B cell (primary cell): ENCODE results near the gene EPG5. TPM values are rescaled to one million over a fixed set of nuclear protein-coding genes. Genes with fewer than 3 reads are reported as not detected.

Source experiments
- ATAC-seq: fragments of 200-7000 bp; cut with Tn5 transposase; one replicate; pipeline ENCODE4 v1.10.0; 2021; ENCODE audit warnings: low read depth, mild to moderate bottlenecking, moderate number of reproducible peaks, moderate library complexity
- CTCF ChIA-PET: fragments of 350-600 bp; sonication (Branson Sonifier 250); formaldehyde crosslinking; loops from one replicate; lab custom pipeline; 2021; ENCODE audit warnings: antibody characterized with exemption, inconsistent platforms; lab: Charles Lee
- POLR2A ChIA-PET: fragments of 350-600 bp; sonication (Branson Sonifier 250); formaldehyde crosslinking; loops from one replicate; lab custom pipeline; 2021; ENCODE audit warnings: antibody characterized with exemption; lab: Charles Lee
- DNase-seq: peaks from one replicate; pipeline ENCODE4 v3.0.0; 2013
- H2AFZ ChIP-seq: 2 replicates; pipeline ENCODE4 v1.6.1; 2012; ENCODE audit warnings: mild to moderate bottlenecking, low read depth, low read length; ENCODE audit not compliant: insufficient read depth, poor library complexity, severe bottlenecking
- H3K27ac ChIP-seq, 2 donors: 1 replicate in 1 of 2; 2 replicates in 1 of 2; pipeline ENCODE4 v1.5.1; 2012 to 2013; ENCODE audit warnings: low read length in 2 of 2, mild to moderate bottlenecking in 2 of 2, moderate library complexity in 1 of 2
- H3K27me3 ChIP-seq, 4 experiments: fragments of 200-600 bp in 1 of 4; sonication (generic) in 1 of 4; replicated peaks in 1 of 4; 1 replicate in 2 of 4; 2 replicates in 2 of 4; pipeline versions ENCODE4 v1.6.1 to v1.7.0; 2013 to 2016; ENCODE audit warnings: low read length in 3 of 4, mild to moderate bottlenecking in 2 of 4, mixed read lengths in 1 of 4, moderate library complexity in 1 of 4; ENCODE audit not compliant: insufficient read depth in 4 of 4, control insufficient read depth in 3 of 4; ENCODE audit errors: control extremely low read depth in 1 of 4
- H3K36me3 ChIP-seq, 2 experiments: replicated peaks in 1 of 2; 1 replicate in 1 of 2; 2 replicates in 1 of 2; pipeline versions ENCODE4 v1.6.1 to v1.7.1; 2013; ENCODE audit warnings: low read length in 1 of 2; ENCODE audit not compliant: insufficient read depth in 2 of 2, control insufficient read depth in 1 of 2; ENCODE audit errors: control extremely low read depth in 1 of 2, extremely low read depth in 1 of 2
- H3K4me1 ChIP-seq, 2 donors: fragments of 200-600 bp in 1 of 2; sonication (generic) in 1 of 2; 1 replicate in 1 of 2; 2 replicates in 1 of 2; pipeline versions ENCODE4 v1.5.1 to v1.6.1; 2013 to 2017; ENCODE audit warnings: low read length in 2 of 2; ENCODE audit not compliant: control insufficient read depth in 2 of 2, insufficient read depth in 2 of 2
- H3K4me2 ChIP-seq: replicated peaks from 2 replicates; pipeline ENCODE3; 2012; ENCODE audit warnings: mild to moderate bottlenecking, low read depth, low read length; ENCODE audit not compliant: poor library complexity, severe bottlenecking
- H3K4me3 ChIP-seq, 5 experiments: fragments of 200-600 bp in 1 of 5; sonication (generic) in 1 of 5; 1 replicate in 3 of 5; 2 replicates in 2 of 5; pipeline versions ENCODE4 v1.5.1 to v1.7.0; 2011 to 2016; ENCODE audit warnings: low read length in 4 of 5, mild to moderate bottlenecking in 4 of 5, low read depth in 2 of 5, control low read depth in 1 of 5, moderate library complexity in 1 of 5; ENCODE audit not compliant: insufficient read depth in 1 of 5; ENCODE audit errors: control extremely low read depth in 1 of 5, extremely low read depth in 1 of 5
- H3K79me2 ChIP-seq: fragments of 200-600 bp; sonication (generic); one replicate; pipeline ENCODE4 v1.6.0; 2016; ENCODE audit warnings: low read length; ENCODE audit not compliant: control insufficient read depth, insufficient read depth
- H3K9ac ChIP-seq: fragments of 200-600 bp; sonication (generic); 2 replicates; pipeline ENCODE4 v1.6.1; 2017; ENCODE audit warnings: mild to moderate bottlenecking, low read length, moderate library complexity
- H3K9me3 ChIP-seq, 3 donors: one replicate each; pipeline versions ENCODE4 v1.6.1 to v1.7.1; 2013; ENCODE audit warnings: low read length in 2 of 3; ENCODE audit not compliant: control insufficient read depth in 2 of 3, insufficient read depth in 1 of 3; ENCODE audit errors: control extremely low read depth in 1 of 3
- H4K20me1 ChIP-seq: 2 replicates; pipeline ENCODE4 v1.6.0; 2012; ENCODE audit warnings: mild to moderate bottlenecking, low read length; ENCODE audit not compliant: insufficient read depth, control insufficient read depth, poor library complexity, severe bottlenecking
- H3K27ac Mint-ChIP-seq: one replicate; pipeline ENCODE4 v1.8.0; 2021; ENCODE audit warnings: mixed read lengths
- H3K27me3 Mint-ChIP-seq: one replicate; pipeline ENCODE4 v1.8.0; 2021; ENCODE audit warnings: mixed read lengths
- H3K4me1 Mint-ChIP-seq: one replicate; pipeline ENCODE4 v1.8.0; 2021; ENCODE audit warnings: mixed read lengths
- H3K4me3 Mint-ChIP-seq: one replicate; pipeline ENCODE4 v1.8.0; 2021; ENCODE audit warnings: mixed read lengths
- H3K9me3 Mint-ChIP-seq: one replicate; pipeline ENCODE4 v1.8.0; 2022; ENCODE audit warnings: mixed read lengths; ENCODE audit not compliant: insufficient read depth
- CTCF ChIP-seq: fragments of 200-600 bp; IDR thresholded peaks from one replicate; pipeline ENCODE4 v1.8.0; 2022; ENCODE audit warnings: antibody characterized with exemption, mild to moderate bottlenecking
- EZH2 ChIP-seq: IDR thresholded peaks from 2 replicates; pipeline ENCODE4 v1.6.1; 2012; ENCODE audit warnings: borderline replicate concordance, low read depth, mild to moderate bottlenecking, moderate library complexity, low read length; ENCODE audit not compliant: insufficient read depth, poor library complexity, severe bottlenecking
- WGBS: methylation state at CpG from one replicate; pipeline ENCODE4 v1.1.5; 2013; ENCODE audit warnings: missing lambda C conversion rate; ENCODE audit not compliant: insufficient coverage; 5-methylcytosine and 5-hydroxymethylcytosine counted together
- intact Hi-C: fragments of 100-400 bp; cut with micrococcal nuclease; formaldehyde crosslinking; loops from one replicate; pipeline ENCODE4 v1.10.0; 2022
- polyA plus RNA-seq: library from polyadenylated mRNA; depleted of rRNA; stranded (reverse); fragments of >200 nt; gene quantifications from 2 replicates; pipeline ENCODE4 v1.2.3, GENCODE V29; 2012
- total RNA-seq, 2 donors: library from RNA; stranded (reverse); fragments of 120-200 nt in 1 of 2; gene quantifications; 1 replicate in 1 of 2; 2 replicates in 1 of 2; pipeline versions ENCODE4 v1.2.3 to v1.2.4, GENCODE V29; 2013 to 2022

The EPG5 gene
- total and polyA plus RNA-seq, 2 donors (not counting 1 experiment from before 2014, with no cell fraction given), result 10.3 to 50.4 TPM

GRCh38 chr18:45821711-45822110 is 145.4 kb downstream of the EPG5 start:
- ATAC-seq (no peak), DNase-seq (no peak)
- no peaks in the 10 kb centered on the region for H3K79me2 ChIP-seq
- WGBS, result no CpG with 5 or more reads among the region's 1 CpG
- intact Hi-C loops, result no loop called here
- no peak for TF ChIP-seq EZH2
- TF ChIP-seq CTCF, result no peak
- H3K9ac ChIP-seq, result no peak overlapping the region
- Mint-ChIP-seq H3K27me3 (peaks cover 44% of the 10 kb centered on the region), H3K27ac (no peak overlapping the region), H3K4me3 (no peak overlapping the region), H3K9me3 (peaks cover 13% of the 10 kb centered on the region), H3K4me1 (peaks cover 22% of the 10 kb centered on the region)
- H4K20me1 ChIP-seq, result no peaks in the 10 kb centered on the region
- ChIA-PET CTCF (no interaction called here), POLR2A (no interaction called here)
- H3K9me3 ChIP-seq, result no peaks in the 10 kb centered on the region
- H3K4me3 ChIP-seq, result no peak overlapping the region
- peaks cover 0 to 14% (median 5%) of the 10 kb centered on the region in 4 experiments for H3K27me3 ChIP-seq
- H3K27ac ChIP-seq, result no peak overlapping the region
- H3K4me2 ChIP-seq, result no peak overlapping the region
- no peaks in the 10 kb centered on the region for H3K36me3 ChIP-seq
- peaks cover 9% of the 10 kb centered on the region in 2 donors for H3K4me1 ChIP-seq
- no peak overlapping the region for H2AFZ ChIP-seq

- H2AFZ ChIP-seq, result no peak overlapping the region
- H3K27ac Mint-ChIP-seq, result no peak overlapping the region
- 58% methylated on average over 1 of the region's 2 CpGs for WGBS
- H3K79me2 ChIP-seq, result no peaks in the 10 kb centered on the region
- ChIA-PET CTCF (no interaction called here), POLR2A (no interaction called here)
- no peak overlapping the region for H3K4me2 ChIP-seq
- H3K4me1 Mint-ChIP-seq, result peaks cover 19% of the 10 kb centered on the region
- H3K4me1 ChIP-seq, result peaks cover 9% of the 10 kb centered on the region in 2 donors
- H3K27me3 ChIP-seq, result peaks cover 0 to 14% (median 5%) of the 10 kb centered on the region in 4 experiments
- intact Hi-C loops, result no loop called here
- peaks cover 16% of the 10 kb centered on the region for H3K9me3 Mint-ChIP-seq
- no peaks in the 10 kb centered on the region for H3K9me3 ChIP-seq
- no peak overlapping the region for H3K4me3 ChIP-seq
- DNase-seq (no peak), ATAC-seq (no peak)
- no peaks in the 10 kb centered on the region for H4K20me1 ChIP-seq
- H3K27me3 Mint-ChIP-seq, result peaks cover 44% of the 10 kb centered on the region
- H3K27ac ChIP-seq, result no peak overlapping the region
- no peak overlapping the region for H3K4me3 Mint-ChIP-seq
- no peak for TF ChIP-seq CTCF
- no peak for TF ChIP-seq EZH2
- H3K36me3 ChIP-seq, result no peaks in the 10 kb centered on the region
- H3K9ac ChIP-seq, result no peak overlapping the region
These were observed 146.1 kb downstream of the EPG5 start for GRCh38 chr18:45821026-45821425.
